ENCODE measurements around the gene CORO7. TPM values are rescaled to one million over a fixed set of nuclear protein-coding genes. Genes with fewer than 3 reads are reported as not detected.
A peak's percentile ranks its signal among the peaks of the same experiment; 100 is the strongest.

The CORO7 gene
- total RNA-seq, 1 experiment from 2014 or later: 42.1 TPM

DNA sequence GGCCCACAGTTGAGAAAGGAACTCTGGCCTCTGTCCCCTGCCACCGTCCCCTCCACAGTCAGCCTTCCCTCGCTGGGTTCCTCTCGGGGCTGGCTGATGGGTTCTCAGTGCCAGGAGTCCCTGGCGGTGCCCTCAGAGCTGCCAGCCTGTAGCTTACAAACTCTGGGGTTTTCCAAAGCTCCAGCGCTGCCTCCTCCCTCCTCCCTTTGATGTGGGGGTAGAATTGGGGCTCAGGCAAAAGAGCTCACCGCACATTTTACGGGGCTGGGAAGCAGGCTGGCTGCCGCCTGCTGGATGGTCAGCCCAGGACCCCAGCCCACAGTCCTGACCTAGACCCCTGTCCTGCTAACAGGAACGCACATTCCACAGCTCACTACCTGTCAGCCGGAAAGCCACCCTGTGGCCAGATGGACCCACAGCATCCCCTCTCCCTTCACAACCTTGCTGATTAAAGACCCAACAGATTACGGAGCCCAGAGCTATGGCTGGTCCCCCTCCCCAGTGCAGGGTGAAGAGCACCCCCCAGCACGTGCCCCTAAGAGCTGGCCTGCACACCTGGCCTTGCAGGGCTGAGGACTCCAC lies 38.7 kb downstream of the CORO7 start:
- POLR2A ChIA-PET (ENCODE audit: unreplicated experiment): interaction anchor here (0.5 to 0.8 kb wide), 2 partner anchors 16 to 549 kb away, joined by 3 read pairs; no protein-coding TSS in a partner anchor
- Histone ChIP-seq H4K20me1 (ENCODE audit: insufficient read depth) (peaks cover 18% of the 10 kb centered on the region; the same call in 1 of the 2 replicates), H3K4me2 (no peak overlapping the region)

DNA sequence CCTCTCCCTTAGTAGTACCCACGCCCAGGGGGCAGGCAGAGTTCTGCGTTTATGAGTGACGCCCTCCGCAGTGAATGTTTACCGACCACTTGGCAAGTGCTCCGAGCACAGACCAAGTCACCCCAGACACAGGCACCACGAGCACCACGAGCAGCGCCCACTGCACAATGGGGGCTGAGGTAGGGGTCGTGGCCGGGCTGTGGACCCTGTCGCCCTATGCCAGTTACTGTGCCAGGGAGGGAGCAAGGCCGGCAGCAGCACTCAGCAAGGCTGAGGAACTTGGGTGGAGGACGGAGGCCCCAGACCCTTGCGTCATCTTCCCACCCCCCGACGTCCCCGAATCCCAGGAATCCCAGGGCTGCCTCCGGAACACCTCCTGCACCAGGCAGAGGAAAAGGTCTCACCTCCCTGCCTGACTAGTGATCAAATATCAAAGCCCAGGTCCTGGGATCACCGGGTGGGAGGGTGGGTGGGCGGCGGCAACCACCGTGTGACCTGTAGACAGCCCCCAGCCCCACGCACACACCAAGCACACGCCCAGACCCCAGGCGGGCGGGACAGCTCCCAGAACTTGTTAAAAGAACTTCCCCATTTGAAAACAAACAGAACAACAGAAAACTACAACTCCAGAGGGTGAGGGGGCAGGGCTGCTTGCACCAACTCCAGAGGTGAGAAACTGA lies 39.4 kb downstream of the CORO7 start:
- TF ChIP-seq, protein P1, sequence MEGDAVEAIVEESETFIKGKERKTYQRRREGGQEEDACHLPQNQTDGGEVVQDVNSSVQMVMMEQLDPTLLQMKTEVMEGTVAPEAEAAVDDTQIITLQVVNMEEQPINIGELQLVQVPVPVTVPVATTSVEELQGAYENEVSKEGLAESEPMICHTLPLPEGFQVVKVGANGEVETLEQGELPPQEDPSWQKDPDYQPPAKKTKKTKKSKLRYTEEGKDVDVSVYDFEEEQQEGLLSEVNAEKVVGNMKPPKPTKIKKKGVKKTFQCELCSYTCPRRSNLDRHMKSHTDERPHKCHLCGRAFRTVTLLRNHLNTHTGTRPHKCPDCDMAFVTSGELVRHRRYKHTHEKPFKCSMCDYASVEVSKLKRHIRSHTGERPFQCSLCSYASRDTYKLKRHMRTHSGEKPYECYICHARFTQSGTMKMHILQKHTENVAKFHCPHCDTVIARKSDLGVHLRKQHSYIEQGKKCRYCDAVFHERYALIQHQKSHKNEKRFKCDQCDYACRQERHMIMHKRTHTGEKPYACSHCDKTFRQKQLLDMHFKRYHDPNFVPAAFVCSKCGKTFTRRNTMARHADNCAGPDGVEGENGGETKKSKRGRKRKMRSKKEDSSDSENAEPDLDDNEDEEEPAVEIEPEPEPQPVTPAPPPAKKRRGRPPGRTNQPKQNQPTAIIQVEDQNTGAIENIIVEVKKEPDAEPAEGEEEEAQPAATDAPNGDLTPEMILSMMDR (conservative IDR thresholded peaks at IDR 0.05): no peak
- TF ChIP-seq EZH2 (IDR thresholded peaks at IDR 0.05; ENCODE audit: low read depth): no peak
- H3K4me2 ChIP-seq: no peak overlapping the region
- no TSS peak for BruUV-seq (replicated peaks)
- H3K9me3 ChIP-seq (ENCODE audit: insufficient read depth, low read depth): no peaks in the 10 kb centered on the region
- CTCF ChIA-PET: interaction anchor here (0.7 to 2.3 kb wide), 2 partner anchors 16 to 26 kb away, joined by 7 to 9 read pairs; no protein-coding TSS in a partner anchor
- H3K27me3 ChIP-seq (ENCODE audit: insufficient read depth, low read depth): no peaks in the 10 kb centered on the region
- POLR2A ChIA-PET (ENCODE audit: unreplicated experiment): interaction anchor here (0.5 to 0.8 kb wide), 2 partner anchors 17 to 548 kb away, joined by 3 read pairs; no protein-coding TSS in a partner anchor
- H2AFZ ChIP-seq: no peak overlapping the region
- no peak overlapping the region for H3K4me3 ChIP-seq
- H3F3A ChIP-seq (ENCODE audit: insufficient read depth, low read depth): peaks cover 29% of the 10 kb centered on the region
- peaks cover 46% of the 10 kb centered on the region for H3K4me1 ChIP-seq (replicated peaks; ENCODE audit: insufficient read depth)
- intact Hi-C loops (cut with micrococcal nuclease; ENCODE audit: unreplicated experiment): loop anchor here (1.0 to 5.0 kb wide), 3 partner anchors 16 to 570 kb away; partner anchors contain the start of gene TFAP4
- no peak overlapping the region for H3K27ac ChIP-seq
- no peaks in the 10 kb centered on the region for H3K36me3 ChIP-seq (ENCODE audit: low read depth)
- peaks cover 23% of the 10 kb centered on the region for H3K79me2 ChIP-seq (ENCODE audit: low read depth)
- DNase-seq: no peak
- H4K20me1 ChIP-seq (ENCODE audit: insufficient read depth): peaks cover 21% of the 10 kb centered on the region; the same call in 1 of the 2 replicates
- no peaks in the 10 kb centered on the region for H3K9me2 ChIP-seq (ENCODE audit: insufficient read depth)

More for the DNA sequence above, 38.7 kb downstream of the CORO7 start:
- no peaks in the 10 kb centered on the region for H3K9me2 ChIP-seq (ENCODE audit: insufficient read depth)
- intact Hi-C loops (cut with micrococcal nuclease; ENCODE audit: unreplicated experiment): loop anchor here (5.0 kb wide), 2 partner anchors 105 to 570 kb away; partner anchors contain the start of gene TFAP4
- H3K79me2 ChIP-seq (ENCODE audit: low read depth): peaks cover 16% of the 10 kb centered on the region; the same call in 1 of the 2 replicates
- H3K36me3 ChIP-seq (ENCODE audit: low read depth): no peaks in the 10 kb centered on the region
- H3F3A ChIP-seq (ENCODE audit: insufficient read depth, low read depth): peaks cover 29% of the 10 kb centered on the region
- TF ChIP-seq, protein P1 (conservative IDR thresholded peaks at IDR 0.05): no peak
- TF ChIP-seq EZH2 (IDR thresholded peaks at IDR 0.05; ENCODE audit: low read depth): no peak
- no TSS peak for BruUV-seq (replicated peaks)
- no peaks in the 10 kb centered on the region for H3K27me3 ChIP-seq (ENCODE audit: insufficient read depth, low read depth)
- no peak for DNase-seq
- no peak overlapping the region for H2AFZ ChIP-seq
- peaks cover 41% of the 10 kb centered on the region for H3K4me1 ChIP-seq (replicated peaks; ENCODE audit: insufficient read depth)
- no peak overlapping the region for H3K4me3 ChIP-seq
- H3K9me3 ChIP-seq (ENCODE audit: insufficient read depth, low read depth): no peaks in the 10 kb centered on the region
- H3K27ac ChIP-seq: no peak overlapping the region
- CTCF ChIA-PET: interaction anchor here (0.6 to 2.3 kb wide), 3 partner anchors 15 to 86 kb away, joined by 4 to 9 read pairs (median 7); no protein-coding TSS in a partner anchor

DNA sequence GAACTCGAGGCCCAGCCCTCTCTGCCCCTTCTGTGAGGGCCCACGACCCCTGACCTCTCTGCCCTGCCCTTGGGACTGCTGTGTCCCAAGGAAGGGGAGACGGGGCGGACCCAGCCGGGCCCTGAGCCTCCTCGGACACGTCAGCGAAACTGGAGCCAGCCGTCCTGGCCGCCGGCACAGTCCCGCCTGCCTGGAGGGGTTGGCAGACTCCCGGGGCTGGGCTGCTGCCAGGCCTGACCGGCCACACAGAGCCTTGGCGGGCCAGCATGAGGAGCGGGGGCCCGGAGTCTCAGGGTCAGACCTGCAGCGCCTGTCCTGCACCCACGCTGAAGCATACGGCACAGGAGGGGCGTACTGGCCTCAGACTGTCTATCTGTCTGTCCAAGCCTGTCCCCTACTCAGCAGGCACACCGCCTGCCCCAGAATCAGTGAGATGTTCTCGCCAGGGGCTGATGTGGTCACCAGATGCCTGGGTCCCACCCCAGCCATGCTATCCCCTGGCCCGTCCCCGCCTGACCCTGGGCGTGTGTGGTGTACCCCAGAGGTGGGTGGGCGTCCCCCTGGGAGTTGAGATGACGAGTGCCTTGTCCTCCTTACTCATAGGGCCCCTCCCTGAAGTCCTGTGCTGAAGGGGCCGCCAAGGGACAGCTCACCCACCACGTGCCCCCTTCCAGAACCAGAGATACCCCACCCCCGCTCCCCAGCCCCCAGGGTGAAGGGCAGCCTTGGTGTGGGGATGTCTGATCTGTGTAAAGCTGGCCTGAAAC lies 40.1 kb downstream of the CORO7 start:
- ChIA-PET CTCF (interaction anchor here (1.2 kb wide), 2 partner anchors 17 to 26 kb away, joined by 4 to 7 read pairs; no protein-coding TSS in a partner anchor), POLR2A (ENCODE audit: unreplicated experiment) (interaction anchor here (0.6 to 1.4 kb wide), 3 partner anchors 12 to 69 kb away, joined by 3 to 9 read pairs (median 6); no protein-coding TSS in a partner anchor)
- Histone ChIP-seq H3K27me3 (ENCODE audit: insufficient read depth, low read depth) (no peaks in the 10 kb centered on the region), H3K79me2 (ENCODE audit: low read depth) (peaks cover 23% of the 10 kb centered on the region), H3F3A (ENCODE audit: insufficient read depth, low read depth) (peaks cover 31% of the 10 kb centered on the region), H3K9me2 (ENCODE audit: insufficient read depth) (no peaks in the 10 kb centered on the region), H4K20me1 (ENCODE audit: insufficient read depth) (peaks cover 21% of the 10 kb centered on the region; the same call in 1 of the 2 replicates), H3K4me2 (peak overlapping the region; percentile 97), H3K4me3 (no peak overlapping the region), H3K27ac (peak overlapping the region; percentile 74), H3K36me3 (ENCODE audit: low read depth) (no peaks in the 10 kb centered on the region), H3K9me3 (ENCODE audit: insufficient read depth, low read depth) (no peaks in the 10 kb centered on the region), H3K4me1 (replicated peaks; ENCODE audit: insufficient read depth) (peaks cover 49% of the 10 kb centered on the region), H2AFZ (no peak overlapping the region)
- DNase-seq: peak in 1 of 2 experiments; percentile 93
- TF ChIP-seq, protein P1 (conservative IDR thresholded peaks at IDR 0.05): no peak
- TF ChIP-seq EZH2 (IDR thresholded peaks at IDR 0.05; ENCODE audit: low read depth): no peak
- intact Hi-C loops (cut with micrococcal nuclease; ENCODE audit: unreplicated experiment): loop anchor here (1.0 to 5.0 kb wide), 3 partner anchors 17 to 571 kb away; partner anchors contain the start of gene TFAP4
- no TSS peak for BruUV-seq (replicated peaks)

All from PC-9 (cell line).